CD4-positive, alpha-beta T cell treated with Interleukin-15 for 4 hours (primary cell): ENCODE measurements around the gene LRRIQ1.
"Not testable (repeated sequence)": the region's sequence is repeated elsewhere in the genome, so short reads cannot be mapped to it uniquely, and the experiment has no call there.

ENCODE experiments used
- DNase-seq: peaks from one replicate; pipeline ENCODE4 v3.0.0-alpha.2; 2020; ENCODE audit warnings: low spot score

LRRIQ1 gene

GRCh38 chr12:85036234-85036707 is at the start of gene LRRIQ1, which contains the start of gene TSPAN19:
LRRIQ1 (plus strand) TSS chr12:85036351; CDS start chr12:85038177, 1,826 bp downstream.
TSPAN19 (minus strand) TSS chr12:85036277; CDS start chr12:85029946, 6,331 bp downstream.
- DNase-seq: peak; percentile 9

GRCh38 chr12:84986586-84986985 is 49.6 kb upstream of the LRRIQ1 start:
- DNase-seq: no peak

- no peak for DNase-seq
Measured at GRCh38 chr12:84994426-84994825, 41.7 kb upstream of the LRRIQ1 start.

- DNase-seq: no peak
Measured at GRCh38 chr12:84995641-84996040, 40.5 kb upstream of the LRRIQ1 start.

DNA sequence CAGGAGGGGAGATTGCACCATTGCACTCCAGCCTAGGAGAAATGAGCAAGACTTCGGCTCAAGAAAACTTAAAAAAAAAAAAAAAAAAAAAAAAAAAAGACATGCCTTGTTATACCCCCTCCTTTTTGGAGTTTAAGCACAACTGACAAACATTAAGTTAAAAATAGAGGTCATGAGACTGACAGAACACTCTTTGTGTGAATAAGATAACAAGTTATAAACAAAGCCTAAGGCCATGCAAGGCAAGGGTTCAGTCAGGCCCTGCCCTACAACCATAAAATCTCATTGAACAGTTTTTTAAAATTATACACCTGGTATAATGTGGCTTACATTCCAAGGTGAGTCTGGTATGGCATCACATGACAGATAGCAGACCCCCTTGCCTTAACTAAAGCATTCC is 39.4 kb upstream of the LRRIQ1 start:
- DNase-seq: no peak

- DNase-seq: no peak
Measured at GRCh38 chr12:84998341-84998740, 37.8 kb upstream of the LRRIQ1 start.

GRCh38 chr12:85000729-85001128 is 35.4 kb upstream of the LRRIQ1 start:
- no peak for DNase-seq

DNA sequence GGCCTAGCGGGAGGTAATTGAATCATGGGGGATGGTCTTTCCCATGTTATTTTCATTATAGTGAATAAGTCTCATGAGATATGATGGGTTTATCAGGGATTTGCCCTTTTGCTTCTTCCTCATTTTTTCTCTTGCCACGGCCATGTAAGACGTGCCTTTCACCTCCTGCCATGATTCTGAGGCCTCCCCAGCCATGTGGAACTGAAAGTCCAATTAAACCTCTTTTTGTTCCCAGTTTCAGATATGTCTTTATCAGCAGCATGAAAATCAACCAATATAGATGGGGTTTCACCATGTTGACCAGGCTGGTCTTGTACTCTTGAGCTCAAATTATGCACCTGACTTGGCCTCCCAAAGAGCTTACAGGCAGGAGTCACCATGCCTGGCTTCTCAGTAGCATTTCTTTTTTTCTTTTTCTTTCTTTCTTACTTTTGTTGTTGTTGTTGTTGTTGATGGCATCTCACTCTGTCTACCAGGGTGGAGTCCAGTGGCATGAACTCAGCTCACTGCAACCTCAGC is 33.3 kb upstream of the LRRIQ1 start:
- no peak for DNase-seq

DNA sequence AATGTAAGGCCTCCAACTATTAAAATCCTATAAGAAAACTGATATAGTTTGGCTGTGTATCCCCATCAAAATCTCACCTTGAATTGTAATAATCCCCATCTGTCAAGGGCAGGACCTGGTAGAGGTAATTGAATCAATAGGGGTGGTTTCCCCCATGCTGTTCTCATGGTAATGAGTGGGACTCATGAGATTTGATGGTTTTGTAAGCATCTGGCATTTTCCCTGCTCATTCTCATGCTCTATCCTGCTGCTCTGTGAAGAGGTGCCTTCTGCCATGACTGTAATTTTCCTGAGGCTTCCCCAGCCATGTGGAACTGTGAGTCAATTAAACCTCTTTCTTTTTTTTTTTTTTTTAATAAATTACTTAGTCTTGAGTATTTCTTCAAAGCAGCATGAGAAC is 31.9 kb upstream of the LRRIQ1 start:
- no peak for DNase-seq

GRCh38 chr12:85005047-85005446 is 31.1 kb upstream of the LRRIQ1 start:
- not testable (repeated sequence) for DNase-seq

GRCh38 chr12:85005615-85006014 is 30.5 kb upstream of the LRRIQ1 start:
- no peak for DNase-seq

GRCh38 chr12:85006206-85006605 is 29.9 kb upstream of the LRRIQ1 start:
- no peak for DNase-seq

- no peak for DNase-seq
Measured at GRCh38 chr12:85007836-85008235, 28.3 kb upstream of the LRRIQ1 start.

DNA sequence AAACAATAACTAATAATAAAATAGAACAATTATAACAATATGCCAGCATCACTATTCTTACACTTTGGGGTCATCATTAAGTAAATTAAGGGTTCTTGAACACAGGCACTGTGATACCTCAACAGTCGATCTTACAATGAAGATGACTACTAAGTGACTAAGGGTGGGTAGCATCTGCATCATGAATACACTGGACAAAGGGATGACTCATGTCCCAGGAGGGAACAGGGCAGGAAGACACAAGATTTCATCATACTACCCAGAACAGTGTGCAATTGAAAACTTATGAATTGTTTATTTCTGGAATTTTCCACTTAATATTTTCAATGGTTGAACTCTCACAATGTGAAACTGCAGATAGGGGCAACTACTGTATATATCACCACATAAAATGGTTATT is 19.7 kb upstream of the LRRIQ1 start:
- no peak for DNase-seq

GRCh38 chr12:85017133-85017532 is 19.0 kb upstream of the LRRIQ1 start:
- DNase-seq: no peak

DNA sequence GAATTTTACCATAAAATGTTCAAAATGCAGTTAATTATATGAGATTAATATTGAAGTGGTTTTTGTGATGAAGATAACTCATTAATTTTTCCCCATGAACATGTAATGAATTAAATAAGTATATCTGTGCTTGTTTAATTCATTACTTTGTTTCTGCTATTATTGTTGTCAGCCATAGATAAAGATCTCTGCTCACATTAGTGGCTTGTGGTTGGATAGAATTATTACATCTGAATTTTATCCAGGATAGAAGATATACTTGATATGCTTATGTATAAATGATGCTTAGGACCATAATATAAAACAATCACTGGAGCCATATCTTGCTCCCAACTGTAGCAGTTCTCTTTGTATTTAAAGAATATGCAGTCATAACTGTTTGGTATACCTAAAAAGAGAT is 18.5 kb upstream of the LRRIQ1 start:
- DNase-seq: no peak

- no peak for DNase-seq
Measured at GRCh38 chr12:85018098-85018497, 18.1 kb upstream of the LRRIQ1 start.

- DNase-seq: no peak
Measured at GRCh38 chr12:85029456-85029855, 6.7 kb upstream of the LRRIQ1 start.

GRCh38 chr12:85036733-85037132 is 582 bp downstream of the LRRIQ1 start:
- DNase-seq: no peak

DNA sequence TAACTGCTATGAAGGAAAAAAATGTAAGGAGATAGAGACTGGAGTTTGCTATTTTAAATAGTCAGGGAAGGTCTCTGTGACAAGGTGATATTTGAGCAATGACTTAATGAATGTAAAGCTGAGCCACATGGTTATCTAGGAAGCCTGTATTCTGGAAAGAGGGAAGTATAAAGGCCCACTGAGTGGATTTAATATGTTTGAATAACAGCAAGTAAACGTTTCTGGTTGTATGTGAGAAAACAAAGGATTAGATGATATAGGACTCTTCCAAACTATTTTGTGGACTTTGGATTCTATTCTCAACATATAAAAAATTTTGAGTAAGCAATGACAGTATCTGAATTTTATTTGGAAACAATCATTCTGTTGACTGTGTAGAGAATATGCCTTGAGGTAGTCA is 5.2 kb downstream of the LRRIQ1 start:
- no peak for DNase-seq

- no peak for DNase-seq
Measured at GRCh38 chr12:85043829-85044228, 7.7 kb downstream of the LRRIQ1 start.

GRCh38 chr12:85057370-85057963 is 21.3 kb downstream of the LRRIQ1 start:
- peak; percentile 23 for DNase-seq

DNA sequence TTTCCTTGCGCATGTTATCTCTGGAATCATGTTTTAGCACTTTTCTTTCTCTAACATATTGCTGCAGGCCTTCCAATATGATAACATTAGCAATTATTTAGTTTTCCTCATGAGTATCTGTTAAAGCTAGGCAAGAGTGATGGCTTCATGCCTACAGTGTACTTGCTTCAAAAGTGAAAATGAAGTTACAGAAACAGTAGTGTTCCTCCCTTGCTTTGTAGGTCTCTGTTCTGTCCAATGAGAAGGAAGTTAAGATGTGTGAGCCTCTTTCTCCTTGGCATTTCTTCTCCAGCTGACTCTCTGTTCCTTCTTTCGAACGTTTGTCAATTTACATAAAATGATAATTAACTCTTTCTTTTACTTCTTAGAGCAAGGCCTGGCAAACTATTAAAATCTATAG is 22.2 kb downstream of the LRRIQ1 start:
- no peak for DNase-seq

- no peak for DNase-seq
Measured at GRCh38 chr12:85059594-85059993, 23.4 kb downstream of the LRRIQ1 start.
